K562 (cell line): ENCODE measurements around the gene PFDN2. TPM values are rescaled to one million over a fixed set of nuclear protein-coding genes. Genes with fewer than 3 reads are reported as not detected.

Source experiments
- BMI1 ChIP-seq: fragments of 150-350 bp; IDR thresholded peaks from 2 replicates; pipeline ENCODE4 v1.6.1; 2014; ENCODE audit warnings: low read length
- GMEB1 ChIP-seq: fragments of 250-450 bp; sonication (Bioruptor Pico); IDR thresholded peaks from 2 replicates; pipeline ENCODE4 v1.4.0; 2020; ENCODE audit warnings: mild to moderate bottlenecking
- HCFC1 ChIP-seq: IDR thresholded peaks from 2 replicates; pipeline ENCODE4 v1.6.1; 2012; ENCODE audit warnings: low read depth, low read length, improper control_type of control experiment
- HDAC8 ChIP-seq: fragments of 450-650 bp; IDR thresholded peaks from 2 replicates; pipeline ENCODE4 v1.6.1; 2016; ENCODE audit warnings: mild to moderate bottlenecking, missing genetic modification characterization, moderate library complexity, missing compliant biosample characterization
- KLF16 ChIP-seq: IDR thresholded peaks from 2 replicates; pipeline ENCODE4 v1.6.1; 2016; ENCODE audit warnings: antibody characterized with exemption
- MLLT1 ChIP-seq, 2 experiments: fragments of 450-650 bp; IDR thresholded peaks; 2 replicates each; pipeline ENCODE4 v1.6.1; 2016
- MYC ChIP-seq, 2 experiments: fragments of 250-450 bp in 1 of 2; sonication (Bioruptor Pico) in 1 of 2; IDR thresholded peaks; 2 replicates each; pipeline versions ENCODE4 v1.5.1 to v1.6.1; 2012 to 2021; ENCODE audit warnings: low read depth in 2 of 2, borderline replicate concordance in 1 of 2, improper control_type of control experiment in 1 of 2, low read length in 1 of 2, mild to moderate bottlenecking in 1 of 2, moderate library complexity in 1 of 2
- NCOA2 ChIP-seq, 2 experiments: fragments of 450-650 bp; IDR thresholded peaks; 2 replicates each; pipeline ENCODE4 v1.6.1; 2018; ENCODE audit warnings: mild to moderate bottlenecking in 2 of 2, moderate library complexity in 1 of 2; ENCODE audit not compliant: partially characterized antibody in 2 of 2
- PHF8 ChIP-seq: fragments of 200-600 bp; sonication (generic); IDR thresholded peaks from 2 replicates; pipeline ENCODE4 v1.6.1; 2012; ENCODE audit warnings: mixed run types, mild to moderate bottlenecking, inconsistent platforms, low read length, moderate library complexity, borderline replicate concordance
- RBM25 ChIP-seq: fragments of 200-400 bp; formaldehyde crosslinking; IDR thresholded peaks from 2 replicates; pipeline ENCODE4 v1.6.1; 2018; ENCODE audit warnings: low read length, low read depth, moderate library complexity; ENCODE audit not compliant: severe bottlenecking
- RUNX1 ChIP-seq: sonication (generic); IDR thresholded peaks from 2 replicates; pipeline ENCODE4 v1.6.1; 2016; ENCODE audit warnings: antibody characterized with exemption, low read depth
- SMARCA5 ChIP-seq: fragments of 450-650 bp; IDR thresholded peaks from 2 replicates; pipeline ENCODE4 v1.6.1; 2016
- TSHZ1 ChIP-seq: fragments of 250-450 bp; sonication (Bioruptor Pico); IDR thresholded peaks from 2 replicates; pipeline ENCODE4 v1.4.0; 2020; ENCODE audit warnings: mild to moderate bottlenecking, moderate library complexity
- ZNF395 ChIP-seq: fragments of 200-800 bp; sonication (Bioruptor generic); IDR thresholded peaks from 2 replicates; pipeline ENCODE4 v1.6.1; 2017; ENCODE audit warnings: missing genetic modification characterization, missing compliant biosample characterization
- ZNF778 ChIP-seq: fragments of 450-650 bp; formaldehyde crosslinking; IDR thresholded peaks from 2 replicates; pipeline ENCODE4 v1.4.0; 2020; ENCODE audit warnings: mild to moderate bottlenecking, moderate library complexity
- ZNF780A ChIP-seq: fragments of 250-450 bp; sonication (Bioruptor Pico); IDR thresholded peaks from 2 replicates; pipeline ENCODE4 v1.5.0; 2021; ENCODE audit warnings: mild to moderate bottlenecking
- ZSCAN32 ChIP-seq: fragments of 450-650 bp; formaldehyde crosslinking; IDR thresholded peaks from 2 replicates; pipeline ENCODE4 v1.4.0; 2020; ENCODE audit warnings: mild to moderate bottlenecking, moderate library complexity
- ZZZ3 ChIP-seq: fragments of 450-650 bp; IDR thresholded peaks from 2 replicates; pipeline ENCODE4 v1.6.1; 2016; ENCODE audit warnings: antibody characterized with exemption, mild to moderate bottlenecking, moderate library complexity
- polyA plus RNA-seq, 8 experiments: library from polyadenylated mRNA; depleted of rRNA in 4 of 8; stranded (reverse) in 5 of 8; unstranded in 3 of 8; fragments of >200 nt; fragmentation: Nextera tagmentation in 2 of 8; fragmentation: Illumina TruSeq in 1 of 8; extraction: Ambion mirVana in 2 of 8; extraction: Trizol in 1 of 8; gene quantifications; 2 replicates each; pipeline versions ENCODE4 v1.2.1 to v1.2.3, GENCODE V29; 2011 to 2014; ENCODE audit warnings: inconsistent platforms in 1 of 8, missing spikeins in 1 of 8
- total RNA-seq, 7 experiments: library from RNA; depleted of rRNA in 6 of 7; stranded (reverse); fragments of >200 nt in 6 of 7; fragmentation: Illumina TruSeq in 2 of 7; extraction: Trizol in 2 of 7; gene quantifications; 2 replicates each; pipeline versions ENCODE4 v1.2.1 to v1.2.3, GENCODE V29; 2011 to 2021; ENCODE audit warnings: low replicate concordance in 1 of 7
- TF ChIP-seq, protein P1 (sequence below): fragments of 450-650 bp; IDR thresholded peaks from 2 replicates; pipeline ENCODE4 v1.6.1; 2016; ENCODE audit warnings: missing biosample characterization, missing genetic modification characterization

Gene PFDN2
- total and polyA plus RNA-seq, 9 of the 15 experiments (the other 6 are each of a cell fraction or from before 2014, with no cell fraction given), result 50.2 to 361 (median 144) TPM

DNA sequence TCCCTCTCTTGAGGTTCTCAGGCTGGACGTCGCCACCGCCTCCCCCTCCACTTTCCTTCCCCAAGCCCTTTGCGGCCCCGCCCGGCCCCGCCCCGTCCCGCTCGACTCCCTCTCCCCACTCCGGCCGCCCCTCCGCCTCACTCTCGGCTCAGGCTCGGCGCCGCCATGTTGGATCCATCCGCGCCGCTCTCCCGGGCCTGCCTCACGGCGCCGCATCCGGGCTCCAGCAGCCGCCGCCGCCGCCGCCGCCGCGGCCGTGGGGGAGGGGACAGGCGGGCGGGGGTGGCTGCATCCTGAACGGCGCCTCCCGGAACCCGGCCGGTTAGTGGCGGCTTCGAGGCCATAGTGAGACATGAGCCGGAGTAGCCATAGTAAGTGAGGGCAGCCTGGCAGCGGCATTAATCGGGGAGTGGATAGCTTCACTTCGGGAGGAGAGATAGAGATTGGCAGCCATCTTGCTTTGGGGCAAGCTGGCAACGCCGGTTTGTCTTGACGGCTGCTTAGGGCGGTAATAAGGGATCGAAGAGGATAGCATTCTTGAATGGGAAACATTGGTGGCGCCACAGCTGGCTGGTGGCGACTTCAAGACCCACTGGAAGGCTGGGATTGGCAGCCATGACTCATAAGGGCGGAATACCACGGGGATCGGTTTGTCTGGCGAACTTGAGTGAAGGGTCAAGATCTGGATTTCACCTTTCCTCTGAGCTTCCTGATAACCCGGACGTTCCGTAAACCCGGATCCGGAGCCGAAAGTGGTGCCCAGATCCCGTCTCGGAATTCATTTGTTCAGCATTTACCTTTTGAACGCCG, 14.8 kb upstream of the PFDN2 start, which contains the start of gene DEDD (continued):
- TF ChIP-seq ZNF778 (no peak), NCOA2 (IDR thresholded peaks at IDR 0.05; ENCODE audit: partially characterized antibody in 2 of 2) (no peak), ZNF780A (CRISPR knock-in tag) (no peak), RUNX1 (peak; percentile 90), BMI1 (no peak), PHF8 (peak; percentile 52), TSHZ1 (no peak), HCFC1 (peak; percentile 96), RBM25 (no peak), HDAC8 (tag) (peak; percentile 65; the same call in 1 of the 2 replicates), ZZZ3 (no peak), ZNF395 (CRISPR knock-in tag) (peak; percentile 92), MYC (IDR thresholded peaks at IDR 0.05; ENCODE audit: low read depth, low read length) (peak; percentile 41), MYC (CRISPR knock-in tag; IDR thresholded peaks at IDR 0.05; ENCODE audit: borderline replicate concordance, low read depth) (no peak), ZSCAN32 (CRISPR knock-in tag) (no peak), KLF16 (no peak), GMEB1 (CRISPR knock-in tag) (peak; percentile 63; the same call in 1 of the 2 replicates), SMARCA5 (no peak), MLLT1 (IDR thresholded peaks at IDR 0.05) (no peak)
- TF ChIP-seq, protein P1, sequence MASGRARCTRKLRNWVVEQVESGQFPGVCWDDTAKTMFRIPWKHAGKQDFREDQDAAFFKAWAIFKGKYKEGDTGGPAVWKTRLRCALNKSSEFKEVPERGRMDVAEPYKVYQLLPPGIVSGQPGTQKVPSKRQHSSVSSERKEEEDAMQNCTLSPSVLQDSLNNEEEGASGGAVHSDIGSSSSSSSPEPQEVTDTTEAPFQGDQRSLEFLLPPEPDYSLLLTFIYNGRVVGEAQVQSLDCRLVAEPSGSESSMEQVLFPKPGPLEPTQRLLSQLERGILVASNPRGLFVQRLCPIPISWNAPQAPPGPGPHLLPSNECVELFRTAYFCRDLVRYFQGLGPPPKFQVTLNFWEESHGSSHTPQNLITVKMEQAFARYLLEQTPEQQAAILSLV (tag), result no peak
